HUES48 (cell line): Measurements from ENCODE around the gene HS6ST1.

ENCODE experiments used
- H3K27ac ChIP-seq: one replicate; pipeline ENCODE4 v1.7.0; 2013; ENCODE audit warnings: low read depth, low read length, inconsistent platforms
- H3K27me3 ChIP-seq: 2 replicates; pipeline ENCODE4 v1.6.1; 2013; ENCODE audit warnings: mild to moderate bottlenecking, low read length; ENCODE audit not compliant: control insufficient read depth, insufficient read depth
- H3K36me3 ChIP-seq: 2 replicates; pipeline ENCODE4 v1.6.1; 2013; ENCODE audit warnings: low read length; ENCODE audit not compliant: control insufficient read depth, insufficient read depth
- H3K4me1 ChIP-seq: 2 replicates; pipeline ENCODE4 v1.6.1; 2013; ENCODE audit warnings: mild to moderate bottlenecking, low read length; ENCODE audit not compliant: control insufficient read depth, insufficient read depth
- H3K4me3 ChIP-seq: 2 replicates; pipeline ENCODE4 v1.5.1; 2013; ENCODE audit warnings: mild to moderate bottlenecking, low read depth, low read length
- H3K9ac ChIP-seq: 2 replicates; pipeline ENCODE4 v1.6.1; 2013; ENCODE audit warnings: mild to moderate bottlenecking, low read depth, low read length, moderate library complexity
- H3K9me3 ChIP-seq: 2 replicates; pipeline ENCODE4 v1.6.1; 2013; ENCODE audit warnings: low read length; ENCODE audit not compliant: control insufficient read depth, insufficient read depth

Gene HS6ST1

GRCh38 chr2:128360711-128361110 lies 42.0 kb upstream of the HS6ST1 start:
- Histone ChIP-seq H3K9ac (no peak overlapping the region), H3K27me3 (peaks cover 3% of the 10 kb centered on the region; the same call in 1 of the 2 replicates), H3K36me3 (no peaks in the 10 kb centered on the region), H3K27ac (no peak overlapping the region), H3K9me3 (no peaks in the 10 kb centered on the region), H3K4me3 (no peak overlapping the region), H3K4me1 (peaks cover 22% of the 10 kb centered on the region)

- Histone ChIP-seq H3K27me3 (peaks cover 3% of the 10 kb centered on the region; the same call in 1 of the 2 replicates), H3K9ac (no peak overlapping the region), H3K27ac (no peak overlapping the region), H3K36me3 (no peaks in the 10 kb centered on the region), H3K4me1 (peaks cover 22% of the 10 kb centered on the region), H3K9me3 (no peaks in the 10 kb centered on the region), H3K4me3 (no peak overlapping the region)
Observed at GRCh38 chr2:128359841-128360240, 41.2 kb upstream of the HS6ST1 start.

- Histone ChIP-seq H3K4me1 (peaks cover 22% of the 10 kb centered on the region), H3K4me3 (no peak overlapping the region), H3K9ac (no peak overlapping the region), H3K36me3 (no peaks in the 10 kb centered on the region), H3K27me3 (peaks cover 3% of the 10 kb centered on the region; the same call in 1 of the 2 replicates), H3K27ac (no peak overlapping the region), H3K9me3 (no peaks in the 10 kb centered on the region)
Observed at GRCh38 chr2:128358941-128359731, 40.5 kb upstream of the HS6ST1 start.

- H3K4me1 ChIP-seq = peaks cover 10% of the 10 kb centered on the region
- H3K9ac ChIP-seq = no peak overlapping the region
- H3K27ac ChIP-seq = no peak overlapping the region
- no peaks in the 10 kb centered on the region for H3K36me3 ChIP-seq
- no peak overlapping the region for H3K4me3 ChIP-seq
- H3K27me3 ChIP-seq = no peaks in the 10 kb centered on the region; the same call in 1 of the 2 replicates
- 0 out of 2 replicates have a peak, but pooled peaks cover 1% of the 10 kb centered on the region for H3K9me3 ChIP-seq
Observed at GRCh38 chr2:128357506-128358370, 39.1 kb upstream of the HS6ST1 start.

- H3K27me3 ChIP-seq = no peaks in the 10 kb centered on the region; the same call in 1 of the 2 replicates
- peaks cover 14% of the 10 kb centered on the region for H3K9me3 ChIP-seq
- H3K4me3 ChIP-seq = no peak overlapping the region
- no peak overlapping the region for H3K27ac ChIP-seq
- H3K9ac ChIP-seq = no peak overlapping the region
- H3K36me3 ChIP-seq = no peaks in the 10 kb centered on the region
- H3K4me1 ChIP-seq = no peaks in the 10 kb centered on the region
Observed at GRCh38 chr2:128356127-128356526, 37.5 kb upstream of the HS6ST1 start.

GRCh38 chr2:128354726-128355470 lies 36.2 kb upstream of the HS6ST1 start:
- Histone ChIP-seq H3K4me3 (no peak overlapping the region), H3K4me1 (no peaks in the 10 kb centered on the region), H3K9ac (no peak overlapping the region), H3K27ac (no peak overlapping the region), H3K27me3 (no peaks in the 10 kb centered on the region; the same call in 1 of the 2 replicates), H3K36me3 (no peaks in the 10 kb centered on the region), H3K9me3 (peaks cover 19% of the 10 kb centered on the region)

GRCh38 chr2:128354161-128354560 lies 35.5 kb upstream of the HS6ST1 start:
- Histone ChIP-seq H3K36me3 (no peaks in the 10 kb centered on the region), H3K9me3 (peaks cover 20% of the 10 kb centered on the region), H3K4me1 (no peaks in the 10 kb centered on the region), H3K9ac (no peak overlapping the region), H3K27me3 (no peaks in the 10 kb centered on the region), H3K27ac (no peak overlapping the region), H3K4me3 (no peak overlapping the region)

GRCh38 chr2:128350736-128351135 lies 32.1 kb upstream of the HS6ST1 start:
- no peaks in the 10 kb centered on the region for H3K36me3 ChIP-seq
- H3K4me3 ChIP-seq = no peak overlapping the region
- H3K27me3 ChIP-seq = no peaks in the 10 kb centered on the region
- no peaks in the 10 kb centered on the region for H3K4me1 ChIP-seq
- H3K9ac ChIP-seq = no peak overlapping the region
- peaks cover 20% of the 10 kb centered on the region for H3K9me3 ChIP-seq
- H3K27ac ChIP-seq = no peak overlapping the region

GRCh38 chr2:128348701-128349100 lies 30.0 kb upstream of the HS6ST1 start:
- peaks cover 21% of the 10 kb centered on the region for H3K9me3 ChIP-seq
- no peaks in the 10 kb centered on the region for H3K27me3 ChIP-seq
- H3K36me3 ChIP-seq = no peaks in the 10 kb centered on the region
- H3K4me3 ChIP-seq = no peak overlapping the region
- no peaks in the 10 kb centered on the region for H3K4me1 ChIP-seq
- no peak overlapping the region for H3K27ac ChIP-seq
- H3K9ac ChIP-seq = no peak overlapping the region

GRCh38 chr2:128347701-128348539 lies 29.3 kb upstream of the HS6ST1 start:
- Histone ChIP-seq H3K27me3 (no peaks in the 10 kb centered on the region), H3K36me3 (no peaks in the 10 kb centered on the region), H3K27ac (no peak overlapping the region), H3K4me1 (no peaks in the 10 kb centered on the region), H3K4me3 (no peak overlapping the region), H3K9ac (no peak overlapping the region), H3K9me3 (peaks cover 23% of the 10 kb centered on the region)
